ENCODE measurements around the gene CAMSAP3.

DNA sequence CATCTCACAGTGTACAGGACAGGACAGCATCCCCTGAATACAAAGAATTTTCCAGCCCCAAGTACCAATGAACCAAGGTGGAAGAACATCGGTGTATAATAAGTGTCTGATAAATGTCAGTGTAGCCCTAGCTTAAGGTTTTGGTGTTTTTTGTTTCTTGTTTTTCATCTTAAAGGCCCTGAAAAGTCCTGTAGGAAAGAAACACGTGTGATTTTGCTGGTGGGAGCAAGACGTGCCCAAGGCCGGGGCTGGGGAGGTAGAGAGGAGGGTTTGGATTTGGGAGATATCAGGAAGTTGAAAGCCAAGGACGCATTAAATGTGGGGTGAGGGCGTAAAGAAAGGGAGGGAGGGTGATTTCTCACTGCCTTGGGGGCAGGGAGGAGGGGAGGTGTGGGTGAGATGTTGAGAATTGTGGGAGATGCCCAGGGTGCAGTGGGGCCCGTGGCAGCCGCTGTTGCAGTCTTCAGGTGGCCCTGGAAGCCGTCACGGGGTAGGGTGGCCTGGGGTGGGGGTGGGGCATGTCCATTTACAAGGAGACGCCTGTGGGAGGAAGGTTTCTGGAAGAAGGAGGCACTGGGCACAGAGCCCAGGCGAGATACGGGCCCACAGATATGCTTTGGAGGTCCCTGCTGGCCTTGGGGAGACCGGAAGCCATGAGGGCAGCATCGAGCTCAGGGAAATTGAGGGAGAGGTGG is 6.7 kb downstream of the CAMSAP3 start:
- TF ChIP-seq, protein P1, sequence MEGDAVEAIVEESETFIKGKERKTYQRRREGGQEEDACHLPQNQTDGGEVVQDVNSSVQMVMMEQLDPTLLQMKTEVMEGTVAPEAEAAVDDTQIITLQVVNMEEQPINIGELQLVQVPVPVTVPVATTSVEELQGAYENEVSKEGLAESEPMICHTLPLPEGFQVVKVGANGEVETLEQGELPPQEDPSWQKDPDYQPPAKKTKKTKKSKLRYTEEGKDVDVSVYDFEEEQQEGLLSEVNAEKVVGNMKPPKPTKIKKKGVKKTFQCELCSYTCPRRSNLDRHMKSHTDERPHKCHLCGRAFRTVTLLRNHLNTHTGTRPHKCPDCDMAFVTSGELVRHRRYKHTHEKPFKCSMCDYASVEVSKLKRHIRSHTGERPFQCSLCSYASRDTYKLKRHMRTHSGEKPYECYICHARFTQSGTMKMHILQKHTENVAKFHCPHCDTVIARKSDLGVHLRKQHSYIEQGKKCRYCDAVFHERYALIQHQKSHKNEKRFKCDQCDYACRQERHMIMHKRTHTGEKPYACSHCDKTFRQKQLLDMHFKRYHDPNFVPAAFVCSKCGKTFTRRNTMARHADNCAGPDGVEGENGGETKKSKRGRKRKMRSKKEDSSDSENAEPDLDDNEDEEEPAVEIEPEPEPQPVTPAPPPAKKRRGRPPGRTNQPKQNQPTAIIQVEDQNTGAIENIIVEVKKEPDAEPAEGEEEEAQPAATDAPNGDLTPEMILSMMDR (IDR thresholded peaks at IDR 0.05): no peak
- no peak for TF ChIP-seq POLR2A (IDR thresholded peaks at IDR 0.05)

Data from adrenal gland (tissue), 5 donors.